HEK293T (cell line): ENCODE data around the gene PKN1.

ENCODE experiments used
- ARNT ChIP-seq: fragments of 450-650 bp; IDR thresholded peaks from 2 replicates; pipeline ENCODE4 v1.6.1; 2017; ENCODE audit warnings: mild to moderate bottlenecking
- BHLHE40 ChIP-seq: fragments of 450-650 bp; IDR thresholded peaks from 2 replicates; pipeline ENCODE4 v1.6.1; 2016; ENCODE audit warnings: mild to moderate bottlenecking, moderate library complexity, borderline replicate concordance
- CTBP1 ChIP-seq: fragments of 450-650 bp; IDR thresholded peaks from 2 replicates; pipeline ENCODE4 v1.6.1; 2016; ENCODE audit warnings: borderline replicate concordance
- ELF4 ChIP-seq: fragments of 450-650 bp; IDR thresholded peaks from 2 replicates; pipeline ENCODE4 v1.6.1; 2017; ENCODE audit warnings: antibody characterized with exemption
- FOXA1 ChIP-seq: fragments of 450-650 bp; IDR thresholded peaks from 2 replicates; pipeline ENCODE4 v1.6.1; 2016; ENCODE audit warnings: mild to moderate bottlenecking
- FOXK2 ChIP-seq: fragments of 450-650 bp; IDR thresholded peaks from 2 replicates; pipeline ENCODE4 v1.6.1; 2016; ENCODE audit warnings: mild to moderate bottlenecking
- FOXM1 ChIP-seq: fragments of 450-650 bp; IDR thresholded peaks from 2 replicates; pipeline ENCODE4 v1.6.1; 2017; ENCODE audit warnings: mild to moderate bottlenecking, borderline replicate concordance
- HDGF ChIP-seq: fragments of 450-650 bp; IDR thresholded peaks from 2 replicates; pipeline ENCODE4 v1.6.1; 2017; ENCODE audit warnings: antibody characterized with exemption, borderline replicate concordance
- LEF1 ChIP-seq: fragments of 450-650 bp; IDR thresholded peaks from 2 replicates; pipeline ENCODE4 v1.6.1; 2017; ENCODE audit warnings: mild to moderate bottlenecking, borderline replicate concordance
- NFRKB ChIP-seq: fragments of 450-650 bp; IDR thresholded peaks from 2 replicates; pipeline ENCODE4 v1.6.1; 2016; ENCODE audit warnings: mild to moderate bottlenecking, moderate library complexity
- SP1 ChIP-seq: fragments of 450-650 bp; IDR thresholded peaks from 2 replicates; pipeline ENCODE4 v1.6.1; 2017
- SUZ12 ChIP-seq: fragments of 450-650 bp; IDR thresholded peaks from 2 replicates; pipeline ENCODE4 v1.6.1; 2016; ENCODE audit warnings: mild to moderate bottlenecking
- TARDBP ChIP-seq: fragments of 450-650 bp; IDR thresholded peaks from 2 replicates; pipeline ENCODE4 v1.6.1; 2016
- TF ChIP-seq, protein P1 (sequence below): fragments of 450-650 bp; IDR thresholded peaks from 2 replicates; pipeline ENCODE4 v1.6.1; 2016

DNA sequence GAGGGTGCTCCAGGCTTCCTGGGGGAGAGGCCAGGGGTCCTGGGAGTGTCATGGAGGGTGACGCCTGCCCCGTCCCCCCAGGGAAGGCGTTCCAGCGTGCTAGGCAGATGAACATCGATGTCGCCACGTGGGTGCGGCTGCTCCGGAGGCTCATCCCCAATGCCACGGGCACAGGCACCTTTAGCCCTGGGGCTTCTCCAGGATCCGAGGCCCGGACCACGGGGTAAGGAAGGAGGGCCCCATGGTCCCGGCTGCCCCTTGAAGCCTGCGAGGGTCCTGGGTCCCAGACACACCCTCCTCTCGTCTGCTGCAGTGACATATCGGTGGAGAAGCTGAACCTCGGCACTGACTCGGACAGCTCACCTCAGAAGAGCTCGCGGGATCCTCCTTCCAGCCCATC, 30.6 kb downstream of the PKN1 start:
- no peak for TF ChIP-seq SP1
- no peak for TF ChIP-seq ELF4
- no peak for TF ChIP-seq FOXA1
- TF ChIP-seq FOXM1: no peak
- no peak for TF ChIP-seq CTBP1
- no peak for TF ChIP-seq ARNT
- no peak for TF ChIP-seq LEF1
- TF ChIP-seq BHLHE40: no peak
- no peak for TF ChIP-seq NFRKB
- TF ChIP-seq TARDBP: no peak
- TF ChIP-seq, protein P1, sequence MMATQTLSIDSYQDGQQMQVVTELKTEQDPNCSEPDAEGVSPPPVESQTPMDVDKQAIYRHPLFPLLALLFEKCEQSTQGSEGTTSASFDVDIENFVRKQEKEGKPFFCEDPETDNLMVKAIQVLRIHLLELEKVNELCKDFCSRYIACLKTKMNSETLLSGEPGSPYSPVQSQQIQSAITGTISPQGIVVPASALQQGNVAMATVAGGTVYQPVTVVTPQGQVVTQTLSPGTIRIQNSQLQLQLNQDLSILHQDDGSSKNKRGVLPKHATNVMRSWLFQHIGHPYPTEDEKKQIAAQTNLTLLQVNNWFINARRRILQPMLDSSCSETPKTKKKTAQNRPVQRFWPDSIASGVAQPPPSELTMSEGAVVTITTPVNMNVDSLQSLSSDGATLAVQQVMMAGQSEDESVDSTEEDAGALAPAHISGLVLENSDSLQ: no peak
- no peak for TF ChIP-seq HDGF
- no peak for TF ChIP-seq SUZ12
- TF ChIP-seq FOXK2: no peak
